K562 (cell line): ENCODE results near the gene SLC25A17. TPM values are rescaled to one million over a fixed set of nuclear protein-coding genes. Genes with fewer than 3 reads are reported as not detected.
A peak's percentile ranks its signal among the peaks of the same experiment; 100 is the strongest.

Experiments
- ARID1B ChIP-seq: fragments of 450-650 bp; IDR thresholded peaks from 2 replicates; pipeline ENCODE4 v1.6.1; 2016; ENCODE audit warnings: antibody characterized with exemption, mild to moderate bottlenecking, inconsistent platforms
- BCOR ChIP-seq: fragments of 450-650 bp; IDR thresholded peaks from 2 replicates; pipeline ENCODE4 v1.6.1; 2016
- BDP1 ChIP-seq: IDR thresholded peaks from 3 replicates; pipeline ENCODE4 v1.6.1; 2011; ENCODE audit not compliant: insufficient read length, insufficient read depth
- CCAR2 ChIP-seq: fragments of 200-400 bp; formaldehyde crosslinking; IDR thresholded peaks from 2 replicates; pipeline ENCODE4 v1.6.1; 2017; ENCODE audit warnings: mild to moderate bottlenecking, low read depth, low read length
- EZH2 ChIP-seq: IDR thresholded peaks from 2 replicates; pipeline ENCODE4 v1.6.1; 2012; ENCODE audit warnings: low read depth, mild to moderate bottlenecking, inconsistent platforms, low read length, borderline replicate concordance
- HDAC8 ChIP-seq: fragments of 450-650 bp; IDR thresholded peaks from 2 replicates; pipeline ENCODE4 v1.6.1; 2016; ENCODE audit warnings: mild to moderate bottlenecking, missing genetic modification characterization, moderate library complexity, missing compliant biosample characterization
- JUND ChIP-seq, 2 experiments: IDR thresholded peaks; 2 replicates in 1 of 2; 3 replicates in 1 of 2; pipeline ENCODE4 v1.6.1; 2011; ENCODE audit warnings: borderline replicate concordance in 2 of 2, low read depth in 2 of 2, low read length in 2 of 2, improper control_type of control experiment in 1 of 2, missing biosample characterization in 1 of 2, missing genetic modification characterization in 1 of 2, missing genetic modification reagents in 1 of 2
- NCOR1 ChIP-seq: fragments of 450-650 bp; IDR thresholded peaks from 2 replicates; pipeline ENCODE4 v1.6.1; 2016; ENCODE audit warnings: mild to moderate bottlenecking, moderate library complexity
- RB1 ChIP-seq: fragments of 450-650 bp; IDR thresholded peaks from 2 replicates; pipeline ENCODE4 v1.6.1; 2017; ENCODE audit warnings: low read depth, mild to moderate bottlenecking
- ZNF316 ChIP-seq: fragments of 450-650 bp; IDR thresholded peaks from 2 replicates; pipeline ENCODE4 v1.6.1; 2016
- ZNF354B ChIP-seq: fragments of 250-450 bp; sonication (Bioruptor Pico); IDR thresholded peaks from 2 replicates; pipeline ENCODE4 v1.4.0; 2020
- ZNF699 ChIP-seq: fragments of 250-450 bp; sonication (Bioruptor Pico); IDR thresholded peaks from 2 replicates; pipeline ENCODE4 v1.8.0; 2021; ENCODE audit warnings: mild to moderate bottlenecking, moderate library complexity; ENCODE audit not compliant: insufficient replicate concordance
- polyA plus RNA-seq, 8 experiments: library from polyadenylated mRNA; depleted of rRNA in 4 of 8; stranded (reverse) in 5 of 8; unstranded in 3 of 8; fragments of >200 nt; fragmentation: Nextera tagmentation in 2 of 8; fragmentation: Illumina TruSeq in 1 of 8; extraction: Ambion mirVana in 2 of 8; extraction: Trizol in 1 of 8; gene quantifications; 2 replicates each; pipeline versions ENCODE4 v1.2.1 to v1.2.3, GENCODE V29; 2011 to 2014; ENCODE audit warnings: inconsistent platforms in 1 of 8, missing spikeins in 1 of 8
- total RNA-seq, 7 experiments: library from RNA; depleted of rRNA in 6 of 7; stranded (reverse); fragments of >200 nt in 6 of 7; fragmentation: Illumina TruSeq in 2 of 7; extraction: Trizol in 2 of 7; gene quantifications; 2 replicates each; pipeline versions ENCODE4 v1.2.1 to v1.2.3, GENCODE V29; 2011 to 2021; ENCODE audit warnings: low replicate concordance in 1 of 7
- TF ChIP-seq, protein P1 (sequence below): fragments of 450-650 bp; IDR thresholded peaks from 2 replicates; pipeline ENCODE4 v1.6.1; 2016; ENCODE audit warnings: low read depth
- TF ChIP-seq, protein P2 (sequence below): sonication (generic); formaldehyde crosslinking; IDR thresholded peaks from 2 replicates; pipeline ENCODE4 v1.8.1; 2023; ENCODE audit warnings: mild to moderate bottlenecking, missing genetic modification reagents
- TF ChIP-seq, protein P3 (sequence below): sonication (generic); formaldehyde crosslinking; IDR thresholded peaks from 2 replicates; pipeline ENCODE4 v1.8.0; 2022; ENCODE audit warnings: mild to moderate bottlenecking, missing genetic modification reagents

Gene SLC25A17
- total and polyA plus RNA-seq, 9 of the 15 experiments (the other 6 are each of a cell fraction or from before 2014, with no cell fraction given): 32.6 to 136 (median 56.2) TPM

DNA sequence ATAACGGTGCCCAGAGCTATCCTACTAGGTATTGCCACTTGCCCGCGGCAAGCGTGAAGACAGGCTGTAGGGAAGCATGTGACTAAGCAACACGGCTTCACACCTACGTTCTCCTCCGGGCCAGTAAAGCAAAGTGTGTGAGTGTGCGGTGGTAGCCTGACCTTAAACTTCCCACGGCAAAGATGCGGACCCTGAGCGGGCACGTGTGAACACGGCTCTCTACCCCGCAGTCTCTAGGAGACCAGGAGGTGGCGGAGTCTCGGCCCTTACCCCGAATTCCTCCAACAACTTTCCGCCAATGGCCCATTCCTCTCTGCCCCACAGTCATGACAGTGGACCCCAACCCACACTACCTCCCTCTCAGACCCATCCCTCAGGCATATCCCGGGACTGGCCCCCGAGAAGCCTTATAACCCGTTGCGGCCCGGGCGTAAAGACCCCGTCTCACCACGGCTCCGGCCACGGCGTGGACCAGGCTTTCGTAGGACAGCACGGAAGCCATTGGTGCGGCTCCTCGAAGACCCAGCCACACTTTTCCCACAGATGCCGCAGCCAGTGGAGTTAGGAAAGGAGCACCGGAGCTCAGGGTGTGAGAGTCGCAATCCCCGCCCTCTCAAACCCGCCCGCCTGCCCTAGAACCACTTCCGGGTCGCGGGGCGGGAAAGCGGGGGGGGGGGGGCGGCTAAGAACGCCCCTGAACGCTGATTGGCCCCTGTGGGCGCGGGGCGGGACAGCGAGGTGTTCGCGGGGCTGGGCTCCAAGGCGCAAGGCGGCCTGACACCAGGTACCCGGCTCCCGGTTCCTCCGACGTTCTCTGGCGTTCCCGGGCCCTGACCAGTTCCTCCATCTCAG, at the start of gene SLC25A17 (continued):
- TF ChIP-seq, protein P1, sequence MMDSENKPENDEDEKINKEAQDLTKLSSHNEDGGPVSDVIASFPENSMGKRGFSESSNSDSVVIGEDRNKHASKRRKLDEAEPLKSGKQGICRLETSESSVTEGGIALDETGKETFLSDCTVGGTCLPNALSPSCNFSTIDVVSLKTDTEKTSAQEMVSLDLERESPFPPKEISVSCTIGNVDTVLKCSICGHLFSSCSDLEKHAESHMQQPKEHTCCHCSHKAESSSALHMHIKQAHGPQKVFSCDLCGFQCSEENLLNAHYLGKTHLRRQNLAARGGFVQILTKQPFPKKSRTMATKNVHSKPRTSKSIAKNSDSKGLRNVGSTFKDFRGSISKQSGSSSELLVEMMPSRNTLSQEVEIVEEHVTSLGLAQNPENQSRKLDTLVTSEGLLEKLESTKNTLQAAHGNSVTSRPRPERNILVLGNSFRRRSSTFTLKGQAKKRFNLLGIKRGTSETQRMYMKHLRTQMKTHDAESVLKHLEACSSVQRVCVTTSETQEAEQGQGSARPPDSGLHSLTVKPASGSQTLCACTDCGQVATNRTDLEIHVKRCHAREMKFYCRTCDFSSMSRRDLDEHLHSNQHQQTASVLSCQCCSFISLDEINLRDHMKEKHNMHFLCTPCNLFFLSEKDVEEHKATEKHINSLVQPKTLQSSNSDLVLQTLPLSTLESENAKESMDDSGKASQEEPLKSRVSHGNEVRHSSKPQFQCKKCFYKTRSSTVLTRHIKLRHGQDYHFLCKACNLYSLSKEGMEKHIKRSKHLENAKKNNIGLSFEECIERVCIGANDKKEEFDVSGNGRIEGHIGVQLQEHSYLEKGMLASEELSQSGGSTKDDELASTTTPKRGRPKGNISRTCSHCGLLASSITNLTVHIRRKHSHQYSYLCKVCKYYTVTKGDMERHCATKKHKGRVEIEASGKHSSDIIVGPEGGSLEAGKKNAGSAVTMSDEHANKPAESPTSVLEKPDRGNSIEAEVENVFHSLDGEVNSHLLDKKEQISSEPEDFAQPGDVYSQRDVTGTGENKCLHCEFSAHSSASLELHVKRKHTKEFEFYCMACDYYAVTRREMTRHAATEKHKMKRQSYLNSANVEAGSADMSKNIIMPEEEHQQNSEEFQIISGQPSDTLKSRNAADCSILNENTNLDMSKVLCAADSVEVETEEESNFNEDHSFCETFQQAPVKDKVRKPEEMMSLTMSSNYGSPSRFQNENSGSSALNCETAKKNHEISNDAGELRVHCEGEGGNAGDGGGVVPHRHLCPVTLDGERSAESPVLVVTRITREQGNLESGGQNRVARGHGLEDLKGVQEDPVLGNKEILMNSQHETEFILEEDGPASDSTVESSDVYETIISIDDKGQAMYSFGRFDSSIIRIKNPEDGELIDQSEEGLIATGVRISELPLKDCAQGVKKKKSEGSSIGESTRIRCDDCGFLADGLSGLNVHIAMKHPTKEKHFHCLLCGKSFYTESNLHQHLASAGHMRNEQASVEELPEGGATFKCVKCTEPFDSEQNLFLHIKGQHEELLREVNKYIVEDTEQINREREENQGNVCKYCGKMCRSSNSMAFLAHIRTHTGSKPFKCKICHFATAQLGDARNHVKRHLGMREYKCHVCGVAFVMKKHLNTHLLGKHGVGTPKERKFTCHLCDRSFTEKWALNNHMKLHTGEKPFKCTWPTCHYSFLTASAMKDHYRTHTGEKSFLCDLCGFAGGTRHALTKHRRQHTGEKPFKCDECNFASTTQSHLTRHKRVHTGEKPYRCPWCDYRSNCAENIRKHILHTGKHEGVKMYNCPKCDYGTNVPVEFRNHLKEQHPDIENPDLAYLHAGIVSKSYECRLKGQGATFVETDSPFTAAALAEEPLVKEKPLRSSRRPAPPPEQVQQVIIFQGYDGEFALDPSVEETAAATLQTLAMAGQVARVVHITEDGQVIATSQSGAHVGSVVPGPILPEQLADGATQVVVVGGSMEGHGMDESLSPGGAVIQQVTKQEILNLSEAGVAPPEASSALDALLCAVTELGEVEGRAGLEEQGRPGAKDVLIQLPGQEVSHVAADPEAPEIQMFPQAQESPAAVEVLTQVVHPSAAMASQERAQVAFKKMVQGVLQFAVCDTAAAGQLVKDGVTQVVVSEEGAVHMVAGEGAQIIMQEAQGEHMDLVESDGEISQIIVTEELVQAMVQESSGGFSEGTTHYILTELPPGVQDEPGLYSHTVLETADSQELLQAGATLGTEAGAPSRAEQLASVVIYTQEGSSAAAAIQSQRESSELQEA: no peak
- TF ChIP-seq, protein P2, sequence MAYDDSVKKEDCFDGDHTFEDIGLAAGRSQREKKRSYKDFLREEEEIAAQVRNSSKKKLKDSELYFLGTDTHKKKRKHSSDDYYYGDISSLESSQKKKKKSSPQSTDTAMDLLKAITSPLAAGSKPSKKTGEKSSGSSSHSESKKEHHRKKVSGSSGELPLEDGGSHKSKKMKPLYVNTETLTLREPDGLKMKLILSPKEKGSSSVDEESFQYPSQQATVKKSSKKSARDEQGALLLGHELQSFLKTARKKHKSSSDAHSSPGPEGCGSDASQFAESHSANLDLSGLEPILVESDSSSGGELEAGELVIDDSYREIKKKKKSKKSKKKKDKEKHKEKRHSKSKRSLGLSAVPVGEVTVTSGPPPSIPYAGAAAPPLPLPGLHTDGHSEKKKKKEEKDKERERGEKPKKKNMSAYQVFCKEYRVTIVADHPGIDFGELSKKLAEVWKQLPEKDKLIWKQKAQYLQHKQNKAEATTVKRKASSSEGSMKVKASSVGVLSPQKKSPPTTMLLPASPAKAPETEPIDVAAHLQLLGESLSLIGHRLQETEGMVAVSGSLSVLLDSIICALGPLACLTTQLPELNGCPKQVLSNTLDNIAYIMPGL: no peak
- TF ChIP-seq BCOR (no peak), NCOR1 (no peak), ZNF316 (0 out of 2 replicates have a peak, but pooled peaks have one; percentile 7), EZH2 (no peak), ARID1B (0 out of 2 replicates have a peak, but pooled peaks have one; percentile 16), BDP1 (no peak), RB1 (no peak), ZNF354B (no peak), HDAC8 (tag) (no peak), CCAR2 (no peak), ZNF699 (CRISPR knock-in tag) (no peak), JUND (IDR thresholded peaks at IDR 0.05; ENCODE audit: borderline replicate concordance, low read depth, low read length) (no peak), JUND (tag; IDR thresholded peaks at IDR 0.05; ENCODE audit: borderline replicate concordance, low read depth, low read length) (no peak)
- TF ChIP-seq, protein P3, sequence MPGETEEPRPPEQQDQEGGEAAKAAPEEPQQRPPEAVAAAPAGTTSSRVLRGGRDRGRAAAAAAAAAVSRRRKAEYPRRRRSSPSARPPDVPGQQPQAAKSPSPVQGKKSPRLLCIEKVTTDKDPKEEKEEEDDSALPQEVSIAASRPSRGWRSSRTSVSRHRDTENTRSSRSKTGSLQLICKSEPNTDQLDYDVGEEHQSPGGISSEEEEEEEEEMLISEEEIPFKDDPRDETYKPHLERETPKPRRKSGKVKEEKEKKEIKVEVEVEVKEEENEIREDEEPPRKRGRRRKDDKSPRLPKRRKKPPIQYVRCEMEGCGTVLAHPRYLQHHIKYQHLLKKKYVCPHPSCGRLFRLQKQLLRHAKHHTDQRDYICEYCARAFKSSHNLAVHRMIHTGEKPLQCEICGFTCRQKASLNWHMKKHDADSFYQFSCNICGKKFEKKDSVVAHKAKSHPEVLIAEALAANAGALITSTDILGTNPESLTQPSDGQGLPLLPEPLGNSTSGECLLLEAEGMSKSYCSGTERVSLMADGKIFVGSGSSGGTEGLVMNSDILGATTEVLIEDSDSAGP (CRISPR knock-in tag): no peak
